Measurements from ENCODE around the gene SIL1.

DNA sequence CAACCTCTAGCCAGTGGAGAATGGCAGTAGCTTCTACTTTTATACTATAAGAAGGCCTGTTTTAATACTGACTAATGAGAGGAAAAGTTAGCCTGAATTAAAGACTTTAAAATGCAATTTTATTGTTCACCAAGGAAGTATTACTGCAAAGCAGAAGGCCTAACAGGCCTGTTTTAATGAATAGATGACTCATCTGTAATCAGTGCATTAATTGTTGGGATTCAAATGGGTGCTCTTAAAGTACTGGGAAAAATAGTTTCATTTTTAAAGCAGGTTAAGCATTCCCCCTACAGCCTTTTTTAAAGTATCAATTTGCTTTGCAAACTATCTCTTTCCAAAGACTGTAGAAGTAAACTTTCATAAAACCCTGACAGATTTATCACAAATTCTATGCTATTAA lies 147.7 kb downstream of the SIL1 start:
- TF ChIP-seq, protein P1, sequence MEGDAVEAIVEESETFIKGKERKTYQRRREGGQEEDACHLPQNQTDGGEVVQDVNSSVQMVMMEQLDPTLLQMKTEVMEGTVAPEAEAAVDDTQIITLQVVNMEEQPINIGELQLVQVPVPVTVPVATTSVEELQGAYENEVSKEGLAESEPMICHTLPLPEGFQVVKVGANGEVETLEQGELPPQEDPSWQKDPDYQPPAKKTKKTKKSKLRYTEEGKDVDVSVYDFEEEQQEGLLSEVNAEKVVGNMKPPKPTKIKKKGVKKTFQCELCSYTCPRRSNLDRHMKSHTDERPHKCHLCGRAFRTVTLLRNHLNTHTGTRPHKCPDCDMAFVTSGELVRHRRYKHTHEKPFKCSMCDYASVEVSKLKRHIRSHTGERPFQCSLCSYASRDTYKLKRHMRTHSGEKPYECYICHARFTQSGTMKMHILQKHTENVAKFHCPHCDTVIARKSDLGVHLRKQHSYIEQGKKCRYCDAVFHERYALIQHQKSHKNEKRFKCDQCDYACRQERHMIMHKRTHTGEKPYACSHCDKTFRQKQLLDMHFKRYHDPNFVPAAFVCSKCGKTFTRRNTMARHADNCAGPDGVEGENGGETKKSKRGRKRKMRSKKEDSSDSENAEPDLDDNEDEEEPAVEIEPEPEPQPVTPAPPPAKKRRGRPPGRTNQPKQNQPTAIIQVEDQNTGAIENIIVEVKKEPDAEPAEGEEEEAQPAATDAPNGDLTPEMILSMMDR (IDR thresholded peaks at IDR 0.05), result no peak
- no peak for TF ChIP-seq ESRRA (IDR thresholded peaks at IDR 0.05; ENCODE audit: borderline replicate concordance, low read length)
- TF ChIP-seq REST (IDR thresholded peaks at IDR 0.05), result no peak
- TF ChIP-seq HDAC2 (IDR thresholded peaks at IDR 0.05), result no peak
- TF ChIP-seq POLR2A (IDR thresholded peaks at IDR 0.05; ENCODE audit: low read length), result no peak
- TF ChIP-seq RCOR1 (IDR thresholded peaks at IDR 0.05; ENCODE audit: low read depth, low read length), result no peak
- TF ChIP-seq CBX8 (IDR thresholded peaks at IDR 0.05), result no peak
- no peak for TF ChIP-seq RNF2 (IDR thresholded peaks at IDR 0.05; ENCODE audit: borderline replicate concordance, low read depth)

Data from A549 (cell line).